ENCODE data around the gene ABCA3. TPM values are rescaled to one million over a fixed set of nuclear protein-coding genes. Genes with fewer than 3 reads are reported as not detected.

The ABCA3 gene
- total and polyA plus RNA-seq, 2 donors (not counting 1 experiment from before 2014, with no cell fraction given) = 3.1 to 5.1 TPM

- ATAC-seq (ENCODE audit: low read depth) (no peak), DNase-seq (no peak)
- intact Hi-C loops (cut with micrococcal nuclease) = no loop called here
- Mint-ChIP-seq H3K4me3 (no peak overlapping the region), H3K27ac (no peak overlapping the region), H3K9me3 (ENCODE audit: insufficient read depth) (no peaks in the 10 kb centered on the region), H3K4me1 (peaks cover 1% of the 10 kb centered on the region), H3K27me3 (no peaks in the 10 kb centered on the region)
- Histone ChIP-seq H3K4me2 (replicated peaks; ENCODE audit: low read depth, low read length, poor library complexity, severe bottlenecking) (no peak overlapping the region), H3K79me2 (ENCODE audit: control insufficient read depth, insufficient read depth, low read length) (peaks cover 15% of the 10 kb centered on the region), H3K36me3 (replicated peaks in 1 of 2; ENCODE audit: control extremely low read depth in 1 of 2, control insufficient read depth in 1 of 2, extremely low read depth in 1 of 2, insufficient read depth in 2 of 2, low read length in 1 of 2) (peaks cover 0 to 46% of the 10 kb centered on the region in 2 experiments), H3K27ac (ENCODE audit: low read length in 2 of 2) (no peak overlapping the region), H3K4me1 (ENCODE audit: control insufficient read depth in 2 of 2, insufficient read depth in 2 of 2, low read length in 2 of 2) (no peaks in the 10 kb centered on the region), H3K27me3 (replicated peaks in 1 of 4; ENCODE audit: control extremely low read depth in 1 of 4, control insufficient read depth in 3 of 4, insufficient read depth in 4 of 4, low read length in 3 of 4) (no peaks in the 10 kb centered on the region), H4K20me1 (ENCODE audit: control insufficient read depth, insufficient read depth, low read length, poor library complexity, severe bottlenecking) (peaks cover 14% of the 10 kb centered on the region), H3K9me3 (ENCODE audit: control extremely low read depth in 1 of 3, control insufficient read depth in 2 of 3, insufficient read depth in 1 of 3, low read length in 2 of 3) (no peaks in the 10 kb centered on the region), H2AFZ (ENCODE audit: insufficient read depth, low read depth, low read length, poor library complexity, severe bottlenecking) (no peak overlapping the region), H3K4me3 (ENCODE audit: control extremely low read depth in 1 of 5, extremely low read depth in 1 of 5, insufficient read depth in 1 of 5, low read depth in 2 of 5, low read length in 4 of 5) (no peak overlapping the region), H3K9ac (ENCODE audit: low read length) (no peak overlapping the region)
- WGBS (ENCODE audit: insufficient coverage) = 88% methylated on average over 17 of the region's 17 CpGs
- no peak for TF ChIP-seq EZH2 (IDR thresholded peaks at IDR 0.05; ENCODE audit: borderline replicate concordance, insufficient read depth, low read depth, low read length, poor library complexity, severe bottlenecking)
- no peak for TF ChIP-seq CTCF (IDR thresholded peaks at IDR 0.05)
- CTCF ChIA-PET = no interaction called here
- POLR2A ChIA-PET = interaction anchor here (0.6 kb wide), 1 partner anchor 251 kb away, joined by 3 read pairs; no protein-coding TSS in a partner anchor
These were observed 96.2 kb downstream of the ABCA3 start for GRCh38 chr16:2244301-2244700.

GRCh38 chr16:2243781-2244180 lies 96.7 kb downstream of the ABCA3 start:
- no peaks in the 10 kb centered on the region for H3K27me3 ChIP-seq (replicated peaks in 1 of 4; ENCODE audit: control extremely low read depth in 1 of 4, control insufficient read depth in 3 of 4, insufficient read depth in 4 of 4, low read length in 3 of 4)
- peaks cover 1% of the 10 kb centered on the region for H3K4me1 Mint-ChIP-seq
- H3K79me2 ChIP-seq (ENCODE audit: control insufficient read depth, insufficient read depth, low read length) = peaks cover 12% of the 10 kb centered on the region
- ChIA-PET CTCF (no interaction called here), POLR2A (no interaction called here)
- H3K4me2 ChIP-seq (replicated peaks; ENCODE audit: low read depth, low read length, poor library complexity, severe bottlenecking) = no peak overlapping the region
- no peak overlapping the region for H3K4me3 Mint-ChIP-seq
- no peak overlapping the region for H2AFZ ChIP-seq (ENCODE audit: insufficient read depth, low read depth, low read length, poor library complexity, severe bottlenecking)
- peaks cover 0 to 46% of the 10 kb centered on the region in 2 experiments for H3K36me3 ChIP-seq (replicated peaks in 1 of 2; ENCODE audit: control extremely low read depth in 1 of 2, control insufficient read depth in 1 of 2, extremely low read depth in 1 of 2, insufficient read depth in 2 of 2, low read length in 1 of 2)
- no peak overlapping the region for H3K27ac Mint-ChIP-seq
- TF ChIP-seq CTCF (IDR thresholded peaks at IDR 0.05) = no peak
- no peak for TF ChIP-seq EZH2 (IDR thresholded peaks at IDR 0.05; ENCODE audit: borderline replicate concordance, insufficient read depth, low read depth, low read length, poor library complexity, severe bottlenecking)
- ATAC-seq (ENCODE audit: low read depth) = no peak
- no peaks in the 10 kb centered on the region for H3K4me1 ChIP-seq (ENCODE audit: control insufficient read depth in 2 of 2, insufficient read depth in 2 of 2, low read length in 2 of 2)
- H3K27ac ChIP-seq (ENCODE audit: low read length in 2 of 2) = no peak overlapping the region
- intact Hi-C loops (cut with micrococcal nuclease) = no loop called here
- H3K4me3 ChIP-seq (ENCODE audit: control extremely low read depth in 1 of 5, extremely low read depth in 1 of 5, insufficient read depth in 1 of 5, low read depth in 2 of 5, low read length in 4 of 5) = no peak overlapping the region
- peaks cover 14% of the 10 kb centered on the region for H4K20me1 ChIP-seq (ENCODE audit: control insufficient read depth, insufficient read depth, low read length, poor library complexity, severe bottlenecking)
- WGBS (ENCODE audit: insufficient coverage) = 93% methylated on average over 7 of the region's 11 CpGs
- no peaks in the 10 kb centered on the region for H3K27me3 Mint-ChIP-seq
- no peaks in the 10 kb centered on the region for H3K9me3 Mint-ChIP-seq (ENCODE audit: insufficient read depth)
- H3K9me3 ChIP-seq (ENCODE audit: control extremely low read depth in 1 of 3, control insufficient read depth in 2 of 3, insufficient read depth in 1 of 3, low read length in 2 of 3) = no peaks in the 10 kb centered on the region
- DNase-seq = no peak
- H3K9ac ChIP-seq (ENCODE audit: low read length) = no peak overlapping the region

Measured in B cell (primary cell).